Transverse colon (tissue), 4 donors: ENCODE data around the gene DZIP3.

Experiments
- POLR2AphosphoS5 ChIP-seq, 3 donors: sonication (generic); formaldehyde crosslinking; IDR thresholded peaks; one replicate each; pipeline ENCODE4 v1.6.1; 2016; ENCODE audit warnings: antibody characterized with exemption in 3 of 3
- TF ChIP-seq, protein P1 (sequence below), 5 experiments: fragments of 200-600 bp in 3 of 5; fragments of 450-650 bp in 2 of 5; sonication (generic) in 3 of 5; IDR thresholded peaks; 1 replicate in 2 of 5; 2 replicates in 3 of 5; pipeline ENCODE4 v1.5.1; 2016 to 2017; ENCODE audit warnings: antibody characterized with exemption in 5 of 5, inconsistent platforms in 3 of 5, mild to moderate bottlenecking in 2 of 5, moderate library complexity in 1 of 5

DNA sequence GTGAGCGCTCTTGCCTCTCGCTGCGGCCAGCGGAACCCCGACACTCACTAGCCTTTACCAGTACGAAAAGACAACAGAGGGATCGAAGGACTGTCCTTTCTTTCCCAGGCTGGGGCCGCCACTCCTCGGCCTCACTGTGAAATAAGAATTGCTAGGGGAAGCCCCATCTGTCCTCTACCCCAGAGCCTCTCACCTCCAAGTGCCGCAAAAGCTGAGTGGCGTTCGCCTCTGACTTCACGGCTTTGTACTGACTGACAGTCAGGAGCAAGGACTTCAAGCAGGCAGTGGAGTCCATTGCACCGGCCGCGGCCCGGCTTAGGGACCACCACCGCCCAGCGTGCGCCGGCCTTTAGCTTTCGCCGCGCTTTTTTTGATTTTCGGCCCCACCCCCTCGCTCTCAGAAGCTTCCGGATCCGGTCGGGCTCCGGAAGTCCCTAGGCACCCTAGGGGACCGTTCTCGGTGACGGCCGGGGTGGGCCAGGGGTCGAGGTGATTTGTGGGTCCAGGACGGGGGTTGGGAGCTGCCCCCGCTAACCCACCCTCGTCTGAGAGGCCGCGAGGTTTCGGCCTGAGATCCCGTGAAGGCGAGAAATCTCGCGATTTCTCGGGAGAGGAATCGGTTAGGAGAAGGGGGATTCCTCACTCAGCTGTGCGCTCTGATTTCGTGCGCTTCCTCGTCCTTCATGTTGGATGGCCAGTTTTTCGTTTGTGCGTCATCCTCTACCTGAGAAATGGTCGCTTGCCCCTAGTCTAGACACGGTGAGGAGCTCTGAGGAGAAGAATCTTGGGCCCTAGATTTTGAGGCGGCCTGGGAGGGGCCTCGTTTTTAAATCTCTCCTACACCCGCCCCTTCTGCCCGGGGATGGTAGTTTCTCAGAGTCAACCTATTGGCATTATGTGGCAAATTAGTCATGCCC, at the start of gene DZIP3, which contains the start of gene CIP2A:
- TF ChIP-seq, protein P1, sequence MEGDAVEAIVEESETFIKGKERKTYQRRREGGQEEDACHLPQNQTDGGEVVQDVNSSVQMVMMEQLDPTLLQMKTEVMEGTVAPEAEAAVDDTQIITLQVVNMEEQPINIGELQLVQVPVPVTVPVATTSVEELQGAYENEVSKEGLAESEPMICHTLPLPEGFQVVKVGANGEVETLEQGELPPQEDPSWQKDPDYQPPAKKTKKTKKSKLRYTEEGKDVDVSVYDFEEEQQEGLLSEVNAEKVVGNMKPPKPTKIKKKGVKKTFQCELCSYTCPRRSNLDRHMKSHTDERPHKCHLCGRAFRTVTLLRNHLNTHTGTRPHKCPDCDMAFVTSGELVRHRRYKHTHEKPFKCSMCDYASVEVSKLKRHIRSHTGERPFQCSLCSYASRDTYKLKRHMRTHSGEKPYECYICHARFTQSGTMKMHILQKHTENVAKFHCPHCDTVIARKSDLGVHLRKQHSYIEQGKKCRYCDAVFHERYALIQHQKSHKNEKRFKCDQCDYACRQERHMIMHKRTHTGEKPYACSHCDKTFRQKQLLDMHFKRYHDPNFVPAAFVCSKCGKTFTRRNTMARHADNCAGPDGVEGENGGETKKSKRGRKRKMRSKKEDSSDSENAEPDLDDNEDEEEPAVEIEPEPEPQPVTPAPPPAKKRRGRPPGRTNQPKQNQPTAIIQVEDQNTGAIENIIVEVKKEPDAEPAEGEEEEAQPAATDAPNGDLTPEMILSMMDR (IDR thresholded peaks at IDR 0.05), result peak in 2 of 5 experiments; percentile 9 to 24
- peak; percentile 53 to 90 (median 81) for TF ChIP-seq POLR2AphosphoS5 (IDR thresholded peaks at IDR 0.05)
